Umbilical cord (tissue), 2 donors: ENCODE results near the gene ABHD12. TPM values are rescaled to one million over a fixed set of nuclear protein-coding genes. Genes with fewer than 3 reads are reported as not detected.
"Not testable (repeated sequence)": the region's sequence is repeated elsewhere in the genome, so short reads cannot be mapped to it uniquely, and the experiment has no call there.

Experiments used
- DNase-seq: peaks from one replicate; pipeline ENCODE4 v3.0.0-alpha.2; 2015; ENCODE audit warnings: low spot score
- total RNA-seq: library from RNA; depleted of rRNA; stranded (reverse); fragments of >200 nt; gene quantifications from one replicate; pipeline ENCODE4 v1.2.3, GENCODE V29; 2014; ENCODE audit warnings: low replicate concordance; ENCODE audit not compliant: insufficient read depth

Gene ABHD12
- total RNA-seq, 1 donor from 2014 or later, result 61.4 TPM

- DNase-seq, result no peak
Measured at GRCh38 chr20:25323496-25324246, 67.0 kb downstream of the ABHD12 start.

GRCh38 chr20:25321991-25322390, 68.6 kb downstream of the ABHD12 start:
- no peak for DNase-seq

- DNase-seq, result no peak
Measured at GRCh38 chr20:25321262-25321831, 69.3 kb downstream of the ABHD12 start.

- DNase-seq, result no peak
Measured at GRCh38 chr20:25320035-25320800, 70.4 kb downstream of the ABHD12 start.

GRCh38 chr20:25319241-25320034, 71.2 kb downstream of the ABHD12 start:
- DNase-seq, result no peak

- DNase-seq, result peak; percentile 43
Measured at GRCh38 chr20:25318471-25319240, 72.0 kb downstream of the ABHD12 start.

- no peak for DNase-seq
Measured at GRCh38 chr20:25317351-25318075, 73.1 kb downstream of the ABHD12 start.

GRCh38 chr20:25316506-25317190, 74.0 kb downstream of the ABHD12 start:
- no peak for DNase-seq

GRCh38 chr20:25315418-25316210, 75.0 kb downstream of the ABHD12 start:
- DNase-seq, result no peak

- no peak for DNase-seq
Measured at GRCh38 chr20:25314497-25315417, 75.9 kb downstream of the ABHD12 start.

- no peak for DNase-seq
Measured at GRCh38 chr20:25313593-25313992, 77.0 kb downstream of the ABHD12 start.

GRCh38 chr20:25312716-25313115, 77.9 kb downstream of the ABHD12 start:
- not testable (repeated sequence) for DNase-seq

- DNase-seq, result peak; percentile 28
Measured at GRCh38 chr20:25310921-25311728, 79.5 kb downstream of the ABHD12 start.

GRCh38 chr20:25310268-25310920, 80.2 kb downstream of the ABHD12 start:
- DNase-seq, result peak; percentile 70

- peak; percentile 72 for DNase-seq
Measured at GRCh38 chr20:25309395-25310267, 81.0 kb downstream of the ABHD12 start.
